K562 (cell line): ENCODE results near the gene RARRES2. TPM values are rescaled to one million over a fixed set of nuclear protein-coding genes. Genes with fewer than 3 reads are reported as not detected.

ENCODE experiments used
- ATF1 ChIP-seq, 2 experiments: fragments of 450-650 bp in 1 of 2; IDR thresholded peaks; 2 replicates each; pipeline ENCODE4 v1.6.1; 2016; ENCODE audit warnings: missing compliant biosample characterization in 1 of 2, missing genetic modification characterization in 1 of 2
- BHLHE40 ChIP-seq: IDR thresholded peaks from 2 replicates; pipeline ENCODE4 v1.6.1; 2011; ENCODE audit warnings: low read length, improper control_type of control experiment
- CC2D1A ChIP-seq: fragments of 450-650 bp; IDR thresholded peaks from 2 replicates; pipeline ENCODE4 v1.6.1; 2017; ENCODE audit warnings: mild to moderate bottlenecking
- CHD1 ChIP-seq: fragments of 200-600 bp; sonication (generic); IDR thresholded peaks from one replicate; pipeline ENCODE4 v1.6.1; 2012; ENCODE audit warnings: mild to moderate bottlenecking, moderate library complexity, low read length, inconsistent platforms
- FOXK1 ChIP-seq: sonication (generic); formaldehyde crosslinking; IDR thresholded peaks from 2 replicates; pipeline ENCODE4 v1.8.0; 2022; ENCODE audit warnings: missing genetic modification reagents, mild to moderate bottlenecking, borderline replicate concordance
- HDAC8 ChIP-seq: fragments of 450-650 bp; IDR thresholded peaks from 2 replicates; pipeline ENCODE4 v1.6.1; 2016; ENCODE audit warnings: mild to moderate bottlenecking, missing genetic modification characterization, moderate library complexity, missing compliant biosample characterization
- JUND ChIP-seq, 2 experiments: IDR thresholded peaks; 2 replicates in 1 of 2; 3 replicates in 1 of 2; pipeline ENCODE4 v1.6.1; 2011; ENCODE audit warnings: borderline replicate concordance in 2 of 2, low read depth in 2 of 2, low read length in 2 of 2, improper control_type of control experiment in 1 of 2, missing biosample characterization in 1 of 2, missing genetic modification characterization in 1 of 2, missing genetic modification reagents in 1 of 2
- KAT8 ChIP-seq: fragments of 450-650 bp; IDR thresholded peaks from 2 replicates; pipeline ENCODE4 v1.6.1; 2016; ENCODE audit warnings: low read depth, mild to moderate bottlenecking
- NEUROD1 ChIP-seq: fragments of 150-350 bp; IDR thresholded peaks from 2 replicates; pipeline ENCODE4 v1.6.1; 2014; ENCODE audit warnings: borderline replicate concordance, low read length, low read depth; ENCODE audit not compliant: partially characterized antibody
- PHF8 ChIP-seq: fragments of 200-600 bp; sonication (generic); IDR thresholded peaks from 2 replicates; pipeline ENCODE4 v1.6.1; 2012; ENCODE audit warnings: mixed run types, mild to moderate bottlenecking, inconsistent platforms, low read length, moderate library complexity, borderline replicate concordance
- STAG1 ChIP-seq: sonication (generic); formaldehyde crosslinking; IDR thresholded peaks from 2 replicates; pipeline ENCODE4 v1.5.0; 2020; ENCODE audit warnings: missing genetic modification reagents, borderline replicate concordance
- ZBTB40 ChIP-seq, 2 experiments: fragments of 450-650 bp in 1 of 2; sonication (generic) in 1 of 2; formaldehyde crosslinking in 1 of 2; IDR thresholded peaks; 2 replicates each; pipeline versions ENCODE4 v1.7.1 to v1.9.0; 2016 to 2022; ENCODE audit warnings: inconsistent platforms in 1 of 2, mild to moderate bottlenecking in 1 of 2, missing genetic modification reagents in 1 of 2
- ZFX ChIP-seq: sonication (generic); formaldehyde crosslinking; IDR thresholded peaks from 2 replicates; pipeline ENCODE4 v1.8.0; 2022; ENCODE audit warnings: mild to moderate bottlenecking, missing genetic modification reagents, moderate library complexity
- ZNF124 ChIP-seq: sonication (generic); formaldehyde crosslinking; IDR thresholded peaks from 2 replicates; pipeline ENCODE4 v1.8.1; 2022; ENCODE audit warnings: missing genetic modification reagents
- ZNF282 ChIP-seq: sonication (generic); formaldehyde crosslinking; IDR thresholded peaks from 2 replicates; pipeline ENCODE4 v1.8.1; 2023; ENCODE audit warnings: missing genetic modification reagents
- ZNF695 ChIP-seq: fragments of 450-650 bp; formaldehyde crosslinking; IDR thresholded peaks from 2 replicates; pipeline ENCODE4 v1.4.0; 2020; ENCODE audit warnings: mild to moderate bottlenecking, moderate library complexity
- polyA plus RNA-seq, 8 experiments: library from polyadenylated mRNA; depleted of rRNA in 4 of 8; stranded (reverse) in 5 of 8; unstranded in 3 of 8; fragments of >200 nt; fragmentation: Nextera tagmentation in 2 of 8; fragmentation: Illumina TruSeq in 1 of 8; extraction: Ambion mirVana in 2 of 8; extraction: Trizol in 1 of 8; gene quantifications; 2 replicates each; pipeline versions ENCODE4 v1.2.1 to v1.2.3, GENCODE V29; 2011 to 2014; ENCODE audit warnings: inconsistent platforms in 1 of 8, missing spikeins in 1 of 8
- total RNA-seq, 7 experiments: library from RNA; depleted of rRNA in 6 of 7; stranded (reverse); fragments of >200 nt in 6 of 7; fragmentation: Illumina TruSeq in 2 of 7; extraction: Trizol in 2 of 7; gene quantifications; 2 replicates each; pipeline versions ENCODE4 v1.2.1 to v1.2.3, GENCODE V29; 2011 to 2021; ENCODE audit warnings: low replicate concordance in 1 of 7
- TF ChIP-seq, protein P1 (sequence below): fragments of 250-450 bp; sonication (Bioruptor Pico); IDR thresholded peaks from 2 replicates; pipeline ENCODE4 v1.5.0; 2021; ENCODE audit warnings: mild to moderate bottlenecking, borderline replicate concordance

The RARRES2 gene
- total and polyA plus RNA-seq, 9 of the 15 experiments (the other 6 are each of a cell fraction or from before 2014, with no cell fraction given): 0.11 to 1.7 (median 0.23) TPM; not detected in 6

- TF ChIP-seq ZBTB40 (IDR thresholded peaks at IDR 0.05) (0 out of 2 replicates have a peak, but pooled peaks have one; percentile 35), ZBTB40 (CRISPR knock-in tag; IDR thresholded peaks at IDR 0.05) (no peak), ZNF282 (CRISPR knock-in tag) (no peak), ZFX (CRISPR knock-in tag) (no peak), JUND (IDR thresholded peaks at IDR 0.05; ENCODE audit: borderline replicate concordance, low read depth, low read length) (no peak), JUND (tag; IDR thresholded peaks at IDR 0.05; ENCODE audit: borderline replicate concordance, low read depth, low read length) (no peak), HDAC8 (no peak), ATF1 (CRISPR knock-in tag; IDR thresholded peaks at IDR 0.05) (no peak), ATF1 (tag; IDR thresholded peaks at IDR 0.05) (no peak), KAT8 (no peak), PHF8 (no peak), STAG1 (no peak), ZNF124 (no peak), ZNF695 (no peak), BHLHE40 (no peak), CHD1 (peak; percentile 55), CC2D1A (no peak), NEUROD1 (no peak), FOXK1 (CRISPR knock-in tag) (0 out of 2 replicates have a peak, but pooled peaks have one; percentile 60)
- TF ChIP-seq, protein P1, sequence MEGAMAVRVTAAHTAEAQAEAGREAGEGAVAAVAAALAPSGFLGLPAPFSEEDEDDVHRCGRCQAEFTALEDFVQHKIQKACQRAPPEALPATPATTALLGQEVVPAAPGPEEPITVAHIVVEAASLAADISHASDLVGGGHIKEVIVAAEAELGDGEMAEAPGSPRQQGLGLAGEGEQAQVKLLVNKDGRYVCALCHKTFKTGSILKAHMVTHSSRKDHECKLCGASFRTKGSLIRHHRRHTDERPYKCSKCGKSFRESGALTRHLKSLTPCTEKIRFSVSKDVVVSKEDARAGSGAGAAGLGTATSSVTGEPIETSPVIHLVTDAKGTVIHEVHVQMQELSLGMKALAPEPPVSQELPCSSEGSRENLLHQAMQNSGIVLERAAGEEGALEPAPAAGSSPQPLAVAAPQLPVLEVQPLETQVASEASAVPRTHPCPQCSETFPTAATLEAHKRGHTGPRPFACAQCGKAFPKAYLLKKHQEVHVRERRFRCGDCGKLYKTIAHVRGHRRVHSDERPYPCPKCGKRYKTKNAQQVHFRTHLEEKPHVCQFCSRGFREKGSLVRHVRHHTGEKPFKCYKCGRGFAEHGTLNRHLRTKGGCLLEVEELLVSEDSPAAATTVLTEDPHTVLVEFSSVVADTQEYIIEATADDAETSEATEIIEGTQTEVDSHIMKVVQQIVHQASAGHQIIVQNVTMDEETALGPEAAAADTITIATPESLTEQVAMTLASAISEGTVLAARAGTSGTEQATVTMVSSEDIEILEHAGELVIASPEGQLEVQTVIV (CRISPR knock-in tag): 0 out of 2 replicates have a peak, but pooled peaks have one; percentile 41
Measured at GRCh38 chr7:150321788-150322113, 19.7 kb downstream of the RARRES2 start (continued).
